Kidney epithelial cell (primary cell): ENCODE results near the gene ZAP70. TPM values are rescaled to one million over a fixed set of nuclear protein-coding genes. Genes with fewer than 3 reads are reported as not detected.

Experiments
- DNase-seq: peaks from one replicate; pipeline ENCODE4 v3.0.0-alpha.2; 2010; ENCODE audit warnings: low read depth
- H3K27me3 ChIP-seq: 2 replicates; pipeline ENCODE4 v1.6.0; 2011; ENCODE audit warnings: low read length; ENCODE audit not compliant: control insufficient read depth, insufficient read depth
- H3K36me3 ChIP-seq: 2 replicates; pipeline ENCODE4 v1.5.1; 2011; ENCODE audit warnings: low read length; ENCODE audit not compliant: control insufficient read depth, insufficient read depth
- H3K4me3 ChIP-seq: 2 replicates; pipeline ENCODE4 v1.5.1; 2011; ENCODE audit warnings: low read depth, mild to moderate bottlenecking, control low read depth, low read length
- total RNA-seq: library from RNA; depleted of rRNA; stranded (reverse); fragments of >200 nt; gene quantifications from 2 replicates; pipeline ENCODE4 v1.2.3, GENCODE V29; 2015
- TF ChIP-seq, protein P1 (sequence below): IDR thresholded peaks from 2 replicates; pipeline ENCODE4 v1.5.1; 2011; ENCODE audit warnings: mild to moderate bottlenecking, moderate library complexity, low read length, control low read depth, inconsistent platforms; ENCODE audit not compliant: insufficient read depth, poor library complexity, severe bottlenecking

Gene ZAP70
- total RNA-seq, 1 donor from 2014 or later, result not detected

- TF ChIP-seq, protein P1, sequence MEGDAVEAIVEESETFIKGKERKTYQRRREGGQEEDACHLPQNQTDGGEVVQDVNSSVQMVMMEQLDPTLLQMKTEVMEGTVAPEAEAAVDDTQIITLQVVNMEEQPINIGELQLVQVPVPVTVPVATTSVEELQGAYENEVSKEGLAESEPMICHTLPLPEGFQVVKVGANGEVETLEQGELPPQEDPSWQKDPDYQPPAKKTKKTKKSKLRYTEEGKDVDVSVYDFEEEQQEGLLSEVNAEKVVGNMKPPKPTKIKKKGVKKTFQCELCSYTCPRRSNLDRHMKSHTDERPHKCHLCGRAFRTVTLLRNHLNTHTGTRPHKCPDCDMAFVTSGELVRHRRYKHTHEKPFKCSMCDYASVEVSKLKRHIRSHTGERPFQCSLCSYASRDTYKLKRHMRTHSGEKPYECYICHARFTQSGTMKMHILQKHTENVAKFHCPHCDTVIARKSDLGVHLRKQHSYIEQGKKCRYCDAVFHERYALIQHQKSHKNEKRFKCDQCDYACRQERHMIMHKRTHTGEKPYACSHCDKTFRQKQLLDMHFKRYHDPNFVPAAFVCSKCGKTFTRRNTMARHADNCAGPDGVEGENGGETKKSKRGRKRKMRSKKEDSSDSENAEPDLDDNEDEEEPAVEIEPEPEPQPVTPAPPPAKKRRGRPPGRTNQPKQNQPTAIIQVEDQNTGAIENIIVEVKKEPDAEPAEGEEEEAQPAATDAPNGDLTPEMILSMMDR, result no peak
- peaks cover 12% of the 10 kb centered on the region for H3K27me3 ChIP-seq
- no peak for DNase-seq
- no peak overlapping the region for H3K4me3 ChIP-seq
- H3K36me3 ChIP-seq, result no peaks in the 10 kb centered on the region
These were observed 13.9 kb downstream of the ZAP70 start for GRCh38 chr2:97727296-97727695.

GRCh38 chr2:97728091-97728731 is 14.8 kb downstream of the ZAP70 start:
- no peaks in the 10 kb centered on the region for H3K36me3 ChIP-seq
- H3K27me3 ChIP-seq, result peaks cover 9% of the 10 kb centered on the region
- H3K4me3 ChIP-seq, result no peak overlapping the region
- TF ChIP-seq, protein P1, result no peak
- no peak for DNase-seq

GRCh38 chr2:97730245-97730644 is 16.9 kb downstream of the ZAP70 start:
- TF ChIP-seq, protein P1, result no peak
- Histone ChIP-seq H3K27me3 (no peaks in the 10 kb centered on the region), H3K4me3 (no peak overlapping the region), H3K36me3 (no peaks in the 10 kb centered on the region)
- DNase-seq, result no peak

- H3K4me3 ChIP-seq, result no peak overlapping the region
- DNase-seq, result no peak
- TF ChIP-seq, protein P1, result no peak
- no peaks in the 10 kb centered on the region for H3K27me3 ChIP-seq
- no peaks in the 10 kb centered on the region for H3K36me3 ChIP-seq
These were observed 18.1 kb downstream of the ZAP70 start for GRCh38 chr2:97731274-97732020.

DNA sequence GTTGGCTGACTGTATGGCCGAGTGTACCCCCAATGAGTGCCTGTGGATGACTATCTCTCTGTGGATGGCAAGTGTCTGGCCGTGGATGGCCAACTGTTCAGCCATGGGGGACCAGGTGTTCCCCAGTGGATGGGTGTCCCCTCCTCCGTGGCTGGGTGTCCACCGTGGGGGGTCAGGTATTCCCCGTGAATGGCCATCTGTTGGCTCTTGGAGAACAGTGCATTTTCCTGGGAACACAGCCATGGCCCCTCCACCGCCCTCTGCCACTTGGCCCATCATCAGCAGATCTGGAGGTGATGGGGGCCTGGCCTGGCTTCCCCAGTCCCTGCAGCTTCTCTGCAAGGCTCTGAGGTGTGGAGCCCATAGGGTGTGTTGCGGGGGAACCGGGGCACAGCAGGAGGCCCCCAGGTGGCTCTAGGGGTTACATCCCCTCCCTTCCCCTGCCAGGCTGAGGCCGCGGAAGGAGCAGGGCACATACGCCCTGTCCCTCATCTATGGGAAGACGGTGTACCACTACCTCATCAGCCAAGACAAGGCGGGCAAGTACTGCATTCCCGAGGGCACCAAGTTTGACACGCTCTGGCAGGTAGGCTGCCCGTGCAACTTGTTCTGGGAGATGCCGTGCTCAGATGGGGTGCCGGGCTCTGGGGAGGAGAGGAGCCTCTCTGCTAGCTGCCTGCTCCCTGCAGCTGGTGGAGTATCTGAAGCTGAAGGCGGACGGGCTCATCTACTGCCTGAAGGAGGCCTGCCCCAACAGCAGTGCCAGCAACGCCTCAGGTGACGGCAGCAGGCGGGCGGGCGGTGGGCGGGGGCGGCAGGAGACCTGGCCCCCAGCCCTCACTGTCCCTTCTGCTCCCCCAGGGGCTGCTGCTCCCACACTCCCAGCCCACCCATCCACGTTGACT is 19.3 kb downstream of the ZAP70 start:
- no peaks in the 10 kb centered on the region for H3K27me3 ChIP-seq
- H3K4me3 ChIP-seq, result no peak overlapping the region
- DNase-seq, result no peak
- TF ChIP-seq, protein P1, result no peak
- H3K36me3 ChIP-seq, result no peaks in the 10 kb centered on the region
